22Rv1 (cell line): Measurements from ENCODE around the gene PLAAT3.
"Not testable (repeated sequence)": the region's sequence is repeated elsewhere in the genome, so short reads cannot be mapped to it uniquely, and the experiment has no call there.

ENCODE experiments used
- CTCF ChIP-seq: fragments of 450-650 bp; IDR thresholded peaks from 2 replicates; pipeline ENCODE4 v1.5.1; 2017; ENCODE audit warnings: mild to moderate bottlenecking
- ZFX ChIP-seq: fragments of 450-650 bp; IDR thresholded peaks from 2 replicates; pipeline ENCODE4 v1.6.1; 2017; ENCODE audit warnings: antibody characterized with exemption, borderline replicate concordance

GRCh38 chr11:63531074-63531792 is 83.0 kb downstream of the PLAAT3 start:
- not testable (repeated sequence) for TF ChIP-seq CTCF, ZFX
